ENCODE results near the gene SLC30A1. TPM values are rescaled to one million over a fixed set of nuclear protein-coding genes. Genes with fewer than 3 reads are reported as not detected.
A peak's percentile ranks its signal among the peaks of the same experiment; 100 is the strongest.
"Not testable (repeated sequence)": the region's sequence is repeated elsewhere in the genome, so short reads cannot be mapped to it uniquely, and the experiment has no call there.

Gene SLC30A1
- total RNA-seq, 3 donors from 2014 or later, result 16.7 to 17.9 (median 17.2) TPM

GRCh38 chr1:211581526-211581925 lies 2.6 kb upstream of the SLC30A1 start:
- Mint-ChIP-seq H3K36me3 (ENCODE audit: insufficient read depth) (no peaks in the 10 kb centered on the region), H3K4me1 (ENCODE audit: low read depth) (peaks cover 22% of the 10 kb centered on the region), H3K27me3 (ENCODE audit: low read depth) (no peaks in the 10 kb centered on the region), H3K9me3 (no peaks in the 10 kb centered on the region), H3K4me3 (no peak overlapping the region)
- DNase-seq, result no peak
- ATAC-seq, result no peak

DNA sequence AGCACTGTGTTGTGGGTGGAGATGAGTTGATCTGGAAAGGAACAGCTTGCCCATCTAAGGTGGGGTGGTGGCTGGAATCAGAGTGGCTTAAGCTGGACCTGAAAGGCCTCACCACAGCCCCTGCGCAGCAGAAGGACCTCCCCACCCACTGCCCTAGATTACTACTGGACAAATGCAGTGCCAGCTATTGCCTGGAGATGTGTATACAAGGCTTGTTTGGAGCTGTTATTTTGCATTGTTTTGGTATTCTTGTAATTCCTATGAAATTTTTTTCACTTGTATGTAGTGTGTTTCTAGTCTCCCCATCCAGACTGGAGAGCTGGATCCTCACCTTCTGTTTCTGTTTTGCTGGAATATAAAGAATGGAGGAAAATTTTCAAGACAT lies 1.3 kb upstream of the SLC30A1 start:
- ATAC-seq, result no peak
- peaks cover 5% of the 10 kb centered on the region for H3K36me3 Mint-ChIP-seq (ENCODE audit: insufficient read depth)
- no peaks in the 10 kb centered on the region for H3K27me3 Mint-ChIP-seq (ENCODE audit: low read depth)
- peak overlapping the region; percentile 78 for H3K4me3 Mint-ChIP-seq
- DNase-seq, result no peak
- peaks cover 31% of the 10 kb centered on the region for H3K4me1 Mint-ChIP-seq (ENCODE audit: low read depth)
- H3K9me3 Mint-ChIP-seq, result no peaks in the 10 kb centered on the region

- Mint-ChIP-seq H3K36me3 (ENCODE audit: insufficient read depth) (peaks cover 9% of the 10 kb centered on the region), H3K27me3 (ENCODE audit: low read depth) (no peaks in the 10 kb centered on the region), H3K4me3 (peak overlapping the region; percentile 78), H3K4me1 (ENCODE audit: low read depth) (peaks cover 35% of the 10 kb centered on the region), H3K9me3 (no peaks in the 10 kb centered on the region)
- ATAC-seq (peak; percentile 41 to 49), DNase-seq (peak; percentile 74)
These were observed 710 bp upstream of the SLC30A1 start for GRCh38 chr1:211579440-211580302.

- H3K36me3 Mint-ChIP-seq (ENCODE audit: insufficient read depth), result peaks cover 15% of the 10 kb centered on the region
- H3K4me3 Mint-ChIP-seq, result peak overlapping the region; percentile 94
- no peaks in the 10 kb centered on the region for H3K27me3 Mint-ChIP-seq (ENCODE audit: low read depth)
- peaks cover 43% of the 10 kb centered on the region for H3K4me1 Mint-ChIP-seq (ENCODE audit: low read depth)
- DNase-seq, result peak; percentile 61
- no peaks in the 10 kb centered on the region for H3K9me3 Mint-ChIP-seq
- peak; percentile 48 to 57 for ATAC-seq
These were observed 932 bp downstream of the SLC30A1 start for GRCh38 chr1:211577819-211578639.

- peak overlapping the region; percentile 94 for H3K4me3 Mint-ChIP-seq
- no peak for DNase-seq
- H3K4me1 Mint-ChIP-seq (ENCODE audit: low read depth), result peaks cover 43% of the 10 kb centered on the region
- H3K27me3 Mint-ChIP-seq (ENCODE audit: low read depth), result no peaks in the 10 kb centered on the region
- H3K9me3 Mint-ChIP-seq, result no peaks in the 10 kb centered on the region
- ATAC-seq, result no peak
- peaks cover 15% of the 10 kb centered on the region for H3K36me3 Mint-ChIP-seq (ENCODE audit: insufficient read depth)
These were observed 1.6 kb downstream of the SLC30A1 start for GRCh38 chr1:211577277-211577818.

DNA sequence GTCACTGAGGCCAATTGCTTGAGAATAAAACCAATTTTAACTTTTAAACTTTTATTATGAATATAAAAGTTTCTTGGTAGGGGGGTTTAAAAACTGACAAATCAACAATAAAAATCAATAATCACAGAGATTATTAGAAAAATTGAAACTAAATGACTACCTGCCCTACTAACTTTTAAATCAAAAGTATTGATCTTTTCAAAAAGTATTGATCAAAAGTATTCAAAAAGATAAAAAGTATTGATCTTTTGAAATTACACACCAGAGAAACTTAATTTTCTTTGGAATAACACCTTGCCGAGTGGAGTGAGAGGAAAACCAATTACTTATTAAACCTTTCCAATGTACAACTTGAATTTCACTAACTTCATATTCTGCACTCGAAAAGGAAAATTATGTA lies 2.2 kb downstream of the SLC30A1 start:
- H3K36me3 Mint-ChIP-seq (ENCODE audit: insufficient read depth), result peaks cover 15% of the 10 kb centered on the region
- no peak for ATAC-seq
- no peaks in the 10 kb centered on the region for H3K27me3 Mint-ChIP-seq (ENCODE audit: low read depth)
- H3K4me3 Mint-ChIP-seq, result peak overlapping the region; percentile 94
- H3K4me1 Mint-ChIP-seq (ENCODE audit: low read depth), result peaks cover 40% of the 10 kb centered on the region
- H3K9me3 Mint-ChIP-seq, result no peaks in the 10 kb centered on the region
- no peak for DNase-seq

- no peaks in the 10 kb centered on the region for H3K27me3 Mint-ChIP-seq (ENCODE audit: low read depth)
- DNase-seq (no peak), ATAC-seq (no peak)
- H3K4me3 Mint-ChIP-seq, result no peak overlapping the region
- peaks cover 32% of the 10 kb centered on the region for H3K4me1 Mint-ChIP-seq (ENCODE audit: low read depth)
- peaks cover 15% of the 10 kb centered on the region for H3K36me3 Mint-ChIP-seq (ENCODE audit: insufficient read depth)
- no peaks in the 10 kb centered on the region for H3K9me3 Mint-ChIP-seq
These were observed 4.3 kb downstream of the SLC30A1 start for GRCh38 chr1:211574705-211575104.

- no peak overlapping the region for H3K4me3 Mint-ChIP-seq
- H3K27me3 Mint-ChIP-seq (ENCODE audit: low read depth), result no peaks in the 10 kb centered on the region
- H3K4me1 Mint-ChIP-seq (ENCODE audit: low read depth), result peaks cover 26% of the 10 kb centered on the region
- peaks cover 15% of the 10 kb centered on the region for H3K36me3 Mint-ChIP-seq (ENCODE audit: insufficient read depth)
- no peaks in the 10 kb centered on the region for H3K9me3 Mint-ChIP-seq
- DNase-seq (no peak), ATAC-seq (peak in 1 of 2 donors; percentile 46)
These were observed 7.0 kb downstream of the SLC30A1 start for GRCh38 chr1:211571998-211572397.

DNA sequence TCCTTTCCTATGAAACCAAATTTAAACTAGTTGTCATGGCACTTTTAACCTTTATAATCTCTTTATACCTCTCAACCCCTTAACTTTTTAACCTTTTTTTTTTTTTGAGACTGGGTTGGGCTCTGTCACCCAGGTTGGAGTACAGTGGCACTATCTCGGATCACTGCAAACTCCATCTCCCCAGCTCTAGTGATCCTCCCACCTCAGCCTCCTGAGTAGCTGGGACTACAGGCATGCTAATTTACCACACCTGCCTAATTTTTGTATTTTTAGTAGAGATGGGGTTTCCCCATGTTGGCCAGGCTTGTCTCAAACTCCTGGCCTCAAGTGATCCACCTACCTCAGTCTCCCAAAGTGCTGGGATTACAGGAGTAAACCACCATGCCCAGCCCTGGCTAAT lies 8.6 kb downstream of the SLC30A1 start:
- not testable (repeated sequence) for H3K4me3 Mint-ChIP-seq
- ATAC-seq, result peak in 1 of 2 donors; percentile 70
- H3K4me1 Mint-ChIP-seq (ENCODE audit: low read depth), result peaks cover 14% of the 10 kb centered on the region

DNA sequence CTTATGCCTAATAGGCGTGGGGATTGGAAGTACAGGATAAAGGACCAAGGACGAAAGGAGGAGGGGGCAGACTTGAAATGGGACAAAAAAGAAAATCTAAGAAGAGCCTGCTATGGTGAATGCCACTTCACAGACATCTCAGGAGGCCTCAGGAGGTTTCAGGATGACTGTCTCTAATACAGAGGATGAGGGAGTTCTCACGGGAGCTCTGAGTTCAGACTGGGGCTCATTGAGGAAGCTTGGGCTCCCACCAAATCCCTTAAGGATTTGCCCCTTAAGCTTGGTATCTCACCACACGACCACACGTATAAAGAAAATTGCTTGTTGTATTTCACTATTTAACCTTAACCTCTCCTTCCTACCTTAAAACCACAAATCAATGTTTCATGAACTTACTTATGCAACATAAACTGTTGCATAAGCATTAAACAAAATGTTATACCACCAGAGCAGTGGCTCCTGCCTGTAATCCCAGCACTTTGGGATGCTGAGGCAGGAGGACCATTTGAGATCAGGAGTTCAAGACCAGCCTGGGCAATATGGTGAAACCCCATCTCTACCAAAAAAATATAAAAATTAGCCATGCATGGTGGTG lies 12.4 kb downstream of the SLC30A1 start:
- Mint-ChIP-seq H3K9me3 (no peaks in the 10 kb centered on the region), H3K27me3 (ENCODE audit: low read depth) (peaks cover 4% of the 10 kb centered on the region), H3K4me3 (no peak overlapping the region), H3K4me1 (ENCODE audit: low read depth) (no peaks in the 10 kb centered on the region), H3K36me3 (ENCODE audit: insufficient read depth) (no peaks in the 10 kb centered on the region)
- ATAC-seq (peak in 1 of 2 donors; percentile 58), DNase-seq (no peak)

More for the DNA sequence above, 8.6 kb downstream of the SLC30A1 start:
- peaks cover 11% of the 10 kb centered on the region for H3K36me3 Mint-ChIP-seq (ENCODE audit: insufficient read depth)
- H3K9me3 Mint-ChIP-seq; H3K27me3 Mint-ChIP-seq (ENCODE audit: low read depth); DNase-seq: not testable (repeated sequence)

DNA sequence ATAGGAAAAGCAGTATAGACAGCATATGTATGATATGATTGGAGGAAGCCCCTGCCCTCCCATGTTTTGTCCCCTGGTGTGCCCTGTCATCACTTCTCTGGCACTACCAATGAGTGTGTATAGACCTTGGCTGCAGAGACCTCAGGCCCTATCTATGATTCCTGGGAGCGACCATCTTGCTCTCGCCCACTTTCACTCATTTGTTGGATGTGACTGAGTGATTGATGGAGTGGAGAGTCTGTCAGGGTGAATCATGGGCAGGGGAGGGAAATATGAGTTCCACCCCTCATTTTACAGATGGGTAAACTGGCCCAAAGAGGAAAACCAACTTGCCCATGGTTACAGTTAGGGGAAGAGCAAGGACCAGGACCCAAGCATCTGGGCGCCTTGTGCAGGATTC lies 14.9 kb downstream of the SLC30A1 start:
- no peak overlapping the region for H3K4me3 Mint-ChIP-seq
- H3K36me3 Mint-ChIP-seq (ENCODE audit: insufficient read depth), result no peaks in the 10 kb centered on the region
- H3K27me3 Mint-ChIP-seq (ENCODE audit: low read depth), result peaks cover 4% of the 10 kb centered on the region
- no peak for DNase-seq
- no peaks in the 10 kb centered on the region for H3K9me3 Mint-ChIP-seq
- no peaks in the 10 kb centered on the region for H3K4me1 Mint-ChIP-seq (ENCODE audit: low read depth)
- no peak for ATAC-seq

DNA sequence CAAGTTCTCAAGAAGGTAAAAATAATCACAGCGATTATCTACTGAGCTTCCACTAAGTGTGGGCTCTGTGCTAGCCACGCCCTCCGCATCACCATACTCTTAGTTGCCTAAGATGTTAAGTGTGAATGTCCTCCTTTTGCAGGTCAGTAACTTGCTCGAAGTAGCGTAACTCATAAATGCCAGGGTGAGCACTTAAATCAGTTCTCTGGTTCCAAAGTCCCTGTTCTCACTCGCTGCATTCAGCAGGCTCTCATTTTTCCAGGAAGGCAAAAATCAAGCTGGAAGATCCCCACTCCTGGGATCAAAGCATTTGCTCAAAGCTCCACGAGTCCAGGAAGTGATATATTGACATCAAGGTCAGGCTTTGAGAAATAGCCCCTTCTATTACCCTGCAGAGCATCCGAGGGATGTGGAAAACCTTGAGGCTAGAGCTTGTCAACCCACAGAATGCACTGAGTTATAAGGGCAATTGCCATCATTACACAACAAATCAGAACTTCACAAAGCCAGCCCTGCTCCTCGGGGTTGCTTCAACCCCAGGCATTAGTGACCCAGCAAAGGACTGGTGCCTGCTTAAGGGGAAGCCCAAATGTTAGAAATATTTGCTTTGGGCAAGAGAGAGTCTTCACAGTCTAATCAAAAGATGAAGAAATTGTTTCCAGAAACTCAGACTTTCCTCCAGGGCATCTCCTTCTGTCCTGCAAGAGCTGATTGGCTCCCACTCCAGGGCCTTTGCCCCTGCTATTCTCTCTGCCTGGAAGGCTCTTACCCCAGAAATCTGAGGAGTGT lies 19.5 kb downstream of the SLC30A1 start:
- H3K27me3 Mint-ChIP-seq (ENCODE audit: low read depth), result peaks cover 4% of the 10 kb centered on the region
- ATAC-seq (no peak), DNase-seq (no peak)
- no peaks in the 10 kb centered on the region for H3K9me3 Mint-ChIP-seq
- no peaks in the 10 kb centered on the region for H3K4me1 Mint-ChIP-seq (ENCODE audit: low read depth)
- no peak overlapping the region for H3K4me3 Mint-ChIP-seq
- H3K36me3 Mint-ChIP-seq (ENCODE audit: insufficient read depth), result no peaks in the 10 kb centered on the region

DNA sequence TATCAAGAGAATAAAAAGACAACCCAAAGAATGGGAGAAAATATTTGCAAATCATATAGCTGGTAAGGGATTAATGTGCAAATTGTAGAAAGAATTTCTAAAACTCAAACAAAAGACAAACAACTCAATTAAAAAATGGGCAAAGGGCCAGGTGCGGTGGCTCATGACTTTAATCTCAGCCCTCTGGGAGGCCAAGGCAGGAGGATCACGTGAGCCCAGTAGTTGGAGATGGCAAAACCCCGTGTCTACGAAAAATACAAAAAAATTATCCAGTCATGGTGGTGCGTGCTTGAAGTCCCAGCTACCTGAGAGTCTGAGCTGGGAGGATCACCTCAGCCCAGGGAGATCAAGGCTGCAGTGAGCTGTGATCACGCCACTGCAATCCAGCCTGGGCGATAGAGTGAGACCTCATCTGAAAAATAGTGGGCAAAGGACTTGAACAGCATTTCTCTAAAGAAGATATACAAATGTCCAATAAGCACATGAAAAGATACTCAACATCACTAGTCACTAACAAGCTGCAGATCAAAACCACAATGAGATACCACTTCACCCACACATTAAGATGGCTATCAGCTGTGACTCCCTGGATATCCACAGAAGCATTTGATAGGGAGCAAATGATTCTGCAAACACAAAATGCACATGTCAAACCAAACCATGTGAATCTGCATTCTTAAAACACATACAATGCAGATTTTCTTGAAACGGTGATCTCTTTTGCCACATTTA lies 20.9 kb downstream of the SLC30A1 start:
- DNase-seq (no peak), ATAC-seq (no peak)
- Mint-ChIP-seq H3K4me1 (ENCODE audit: low read depth) (no peaks in the 10 kb centered on the region), H3K27me3 (ENCODE audit: low read depth) (peaks cover 4% of the 10 kb centered on the region), H3K9me3 (no peaks in the 10 kb centered on the region), H3K36me3 (ENCODE audit: insufficient read depth) (no peaks in the 10 kb centered on the region), H3K4me3 (no peak overlapping the region)

Measured in activated T-cell treated with anti-CD3 and anti-CD28 coated beads, Interleukin-2, amount 50 U/mL, for 4 hours (primary cell).